ENCODE measurements around the gene GABBR2.
A peak's percentile ranks its signal among the peaks of the same experiment; 100 is the strongest.

GABBR2 gene

DNA sequence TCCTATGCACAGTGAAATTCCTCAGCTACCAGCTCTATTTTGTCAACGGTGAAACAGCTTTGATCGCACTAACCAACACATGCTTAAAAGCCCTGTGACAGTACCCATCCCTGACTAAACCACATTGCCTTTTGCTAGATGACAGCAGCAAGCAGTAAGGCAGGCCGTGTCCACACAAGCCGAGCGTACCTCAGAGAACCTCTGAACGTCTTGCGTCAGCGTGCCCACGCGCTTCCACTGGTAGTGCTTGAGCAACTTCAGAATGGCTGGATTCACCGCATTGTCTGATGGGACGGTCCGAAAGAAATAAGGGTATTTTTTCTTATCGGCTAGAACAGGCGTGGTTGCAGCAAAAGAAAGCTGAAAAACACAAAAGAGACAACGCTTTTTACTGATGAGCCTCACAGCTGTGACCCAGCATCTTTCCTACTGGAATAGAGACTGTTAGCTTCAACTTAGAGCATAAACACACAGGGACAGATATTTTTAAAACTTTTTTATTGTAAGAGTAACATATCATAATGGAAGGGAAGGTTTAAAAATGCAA, 167.0 kb downstream of the GABBR2 start:
- DNase-seq (ENCODE audit: low spot score): no peak

DNA sequence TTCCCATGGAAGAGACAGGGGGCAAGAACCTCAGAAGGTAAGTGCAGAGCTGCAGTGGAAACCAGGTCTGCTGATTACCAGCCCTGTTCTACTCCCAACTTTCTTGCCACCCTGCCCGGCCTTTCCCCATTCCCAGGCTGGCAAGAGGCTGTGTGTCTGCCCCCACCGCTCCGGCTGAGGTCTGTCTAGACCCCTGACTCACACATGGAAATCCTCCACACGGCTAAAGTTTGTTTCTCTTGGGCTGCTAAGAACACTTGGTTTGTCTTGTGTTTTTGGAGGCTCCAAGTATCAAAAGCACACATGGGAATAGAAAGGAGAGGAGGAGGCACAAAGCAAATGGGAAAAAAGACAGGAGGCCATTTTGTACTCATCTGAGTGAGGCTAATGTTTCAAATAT, 168.3 kb downstream of the GABBR2 start:
- DNase-seq (ENCODE audit: low spot score): no peak

DNA sequence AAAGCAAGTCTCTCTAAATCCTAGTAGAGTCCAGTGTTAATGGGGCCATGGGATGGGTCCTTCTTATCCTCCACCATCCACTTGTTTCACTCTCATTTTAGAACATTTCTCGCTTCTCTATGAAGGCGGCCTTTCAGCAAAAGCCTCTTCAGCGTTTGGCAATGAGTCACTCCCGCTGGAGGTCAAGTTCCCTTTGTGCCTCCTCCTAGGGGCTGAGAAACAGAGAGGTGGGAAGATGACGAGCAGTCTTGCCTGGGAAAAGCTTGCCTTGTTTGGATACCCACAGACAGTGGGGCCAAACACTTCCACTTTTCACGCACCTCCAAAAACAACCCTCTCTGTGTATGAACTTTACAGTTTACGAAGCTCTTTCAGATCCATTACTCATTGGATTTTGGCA, 168.8 kb downstream of the GABBR2 start:
- DNase-seq (ENCODE audit: low spot score): no peak

DNA sequence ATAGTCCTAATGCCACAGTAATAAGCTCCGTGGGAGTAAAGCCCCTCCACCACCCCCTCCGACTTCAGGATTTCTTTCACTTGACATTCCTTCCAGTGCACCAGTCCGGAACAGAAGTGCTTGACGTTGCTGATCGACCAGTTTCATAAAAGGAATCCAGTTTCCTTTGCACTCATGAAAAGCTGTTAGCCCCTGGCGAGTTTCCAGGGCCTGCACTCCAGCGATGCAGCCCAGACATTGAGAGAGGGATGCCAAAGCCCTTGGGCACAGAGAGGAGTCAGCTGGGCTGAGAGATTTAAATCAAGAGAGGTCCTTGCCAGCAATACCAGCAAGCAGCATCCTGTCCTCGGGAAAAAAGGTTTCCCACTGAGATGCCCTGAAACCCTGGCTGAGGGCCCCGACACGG, 170.1 kb downstream of the GABBR2 start:
- DNase-seq (ENCODE audit: low spot score): peak; percentile 52

DNA sequence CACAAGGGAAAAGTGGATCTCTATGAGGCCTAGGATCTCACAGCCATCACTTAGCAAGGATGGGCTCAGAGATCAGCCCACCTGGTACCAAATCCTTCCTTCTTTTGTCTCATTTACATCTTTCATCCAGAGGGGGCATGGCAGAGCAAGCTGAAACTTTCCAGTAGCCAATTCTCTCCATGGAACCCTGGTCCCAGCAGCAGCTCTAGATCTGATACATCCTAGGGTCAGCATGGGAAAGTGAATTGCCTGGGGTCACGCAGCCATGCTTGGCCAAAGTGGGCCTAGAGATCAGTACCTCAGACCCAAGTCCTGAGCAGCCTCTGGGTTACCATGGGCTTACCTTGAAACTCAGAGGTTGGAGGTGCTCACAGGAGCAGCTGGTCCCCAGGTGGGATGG, 170.5 kb downstream of the GABBR2 start:
- no peak for DNase-seq (ENCODE audit: low spot score)

DNA sequence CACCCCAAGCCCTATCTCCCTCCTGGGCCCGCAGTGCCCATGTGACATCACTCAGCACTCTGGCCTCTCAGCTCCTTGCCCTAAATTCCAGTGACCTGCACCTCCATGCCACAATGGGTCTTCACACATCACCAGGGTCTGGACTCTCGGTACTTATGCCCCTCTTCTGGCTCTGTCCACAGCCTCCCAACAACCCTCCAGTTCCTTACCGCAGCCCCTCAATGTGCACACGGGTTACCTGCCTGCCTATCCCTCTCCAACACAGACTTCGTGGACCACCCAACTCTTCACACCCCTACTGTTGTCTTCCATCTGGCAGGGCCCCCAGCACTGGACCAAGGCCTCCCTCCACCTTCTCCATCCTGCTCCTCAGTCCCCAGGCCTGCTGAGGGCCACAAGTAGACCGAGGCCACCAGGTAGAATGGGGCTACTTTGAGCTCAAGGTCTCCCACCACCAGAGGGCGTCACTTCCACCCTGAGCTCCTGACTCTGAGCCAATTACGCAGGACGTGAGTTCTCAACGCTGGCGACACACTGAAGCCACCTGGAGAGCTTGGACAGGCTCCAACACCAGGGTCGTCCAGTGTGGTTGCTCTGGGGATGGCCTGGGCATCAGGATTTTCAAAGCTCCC, 172.1 kb downstream of the GABBR2 start:
- no peak for DNase-seq (ENCODE audit: low spot score)

DNA sequence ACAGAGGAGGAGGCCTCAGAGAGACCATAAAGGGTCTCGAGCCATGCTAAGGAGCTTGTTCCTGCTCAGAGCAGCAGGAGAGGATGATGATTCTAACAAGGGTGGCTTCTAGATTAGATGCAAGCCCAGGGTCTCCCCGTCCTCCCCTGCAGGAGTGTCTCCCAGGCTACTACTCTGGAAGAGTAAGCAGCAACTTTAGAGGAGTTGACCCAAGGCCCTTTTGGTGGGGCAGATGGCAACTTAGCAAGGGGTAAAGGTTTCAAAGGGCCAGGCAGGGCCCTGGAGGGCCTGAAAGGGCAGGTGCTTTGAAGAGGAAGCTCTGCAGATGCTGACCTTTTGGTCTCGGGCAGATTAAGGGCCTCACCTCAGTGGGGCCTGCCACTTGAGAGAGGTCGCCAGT, 174.9 kb downstream of the GABBR2 start:
- DNase-seq (ENCODE audit: low spot score): no peak

DNA sequence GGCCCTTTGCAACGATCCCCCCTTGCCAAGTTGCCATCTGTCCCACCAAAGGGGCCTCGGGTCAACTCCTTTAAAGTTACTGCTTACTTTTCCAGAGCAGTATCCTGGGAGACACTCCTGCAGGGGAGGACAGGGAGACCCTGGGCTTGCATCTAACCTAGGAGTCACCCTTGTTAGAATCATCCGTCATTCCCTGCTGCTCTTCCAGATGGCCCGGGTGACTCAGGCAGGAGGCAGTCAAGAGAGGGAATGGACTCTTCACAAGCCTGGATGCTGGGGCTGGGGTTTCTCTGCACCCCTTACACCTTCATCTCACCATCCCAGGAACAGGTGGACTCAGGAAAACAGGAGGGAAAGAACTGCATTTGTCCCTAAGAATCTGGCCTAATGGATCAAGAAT, 175.6 kb downstream of the GABBR2 start:
- no peak for DNase-seq (ENCODE audit: low spot score)

DNA sequence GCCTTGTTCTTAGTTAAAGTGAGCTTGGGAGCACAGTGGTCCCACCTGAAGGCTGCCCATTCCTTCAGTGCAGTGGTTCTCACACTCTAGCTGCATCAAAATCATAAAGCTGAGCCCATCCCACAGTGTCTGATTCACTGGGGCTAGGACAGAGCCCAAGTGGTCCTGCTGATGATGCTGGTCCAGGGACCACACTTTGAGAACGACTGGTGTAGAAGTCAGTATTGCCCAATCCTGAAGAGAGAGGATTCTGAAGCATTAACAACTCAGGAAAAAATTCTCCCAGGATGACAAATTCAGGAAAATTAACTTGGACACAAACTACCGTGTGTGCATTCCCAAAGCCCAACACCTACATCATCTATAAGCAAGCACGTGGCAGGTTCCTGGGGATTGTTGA, 176.2 kb downstream of the GABBR2 start:
- DNase-seq (ENCODE audit: low spot score): no peak

DNA sequence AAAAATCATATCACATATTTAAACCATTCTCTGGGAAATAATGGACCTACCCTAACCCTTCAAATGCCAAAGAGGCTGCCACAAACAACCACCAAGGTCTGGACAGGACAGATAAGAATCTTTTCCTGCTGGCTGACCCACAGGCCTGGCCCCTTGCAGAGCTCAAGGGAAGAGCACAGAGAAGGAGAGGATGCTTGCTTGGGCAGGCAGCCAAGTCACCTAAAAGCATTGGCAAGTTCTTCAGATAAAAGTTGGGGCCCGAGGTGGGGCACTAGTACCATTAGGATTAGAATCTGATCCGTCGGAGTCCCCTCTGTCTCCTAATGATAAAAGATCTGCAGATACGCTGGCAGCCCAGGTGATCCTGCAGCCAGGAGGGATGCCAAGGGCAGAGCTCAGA, 176.6 kb downstream of the GABBR2 start:
- no peak for DNase-seq (ENCODE audit: low spot score)

DNA sequence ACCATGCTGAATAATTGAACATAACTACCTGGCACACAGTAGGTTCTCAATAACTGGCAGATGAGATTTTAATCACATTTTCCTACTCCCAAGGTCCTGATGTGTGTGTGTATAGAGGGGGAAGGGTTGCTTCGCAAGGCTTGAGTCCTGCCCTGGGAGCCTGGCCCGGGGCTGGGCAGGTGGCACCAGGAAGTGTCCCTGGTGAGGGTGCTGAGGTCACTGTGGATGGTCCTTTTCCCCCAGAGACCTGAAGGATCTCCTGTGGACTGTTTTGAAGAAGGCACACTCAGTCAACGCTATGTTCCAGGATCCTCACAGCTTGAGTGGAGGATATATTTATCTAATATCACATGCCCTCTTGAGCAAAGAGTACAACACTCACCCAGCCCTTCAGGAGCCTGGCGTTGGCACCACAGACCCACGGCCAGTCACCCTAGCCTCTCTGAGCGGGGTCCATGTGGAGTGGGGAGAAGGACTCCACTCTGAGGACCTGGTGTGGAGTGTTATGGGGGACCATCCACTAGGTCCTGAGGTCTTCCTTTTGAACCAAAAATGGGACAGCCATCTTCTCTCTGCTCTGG, 177.8 kb downstream of the GABBR2 start:
- no peak for DNase-seq (ENCODE audit: low spot score)

DNA sequence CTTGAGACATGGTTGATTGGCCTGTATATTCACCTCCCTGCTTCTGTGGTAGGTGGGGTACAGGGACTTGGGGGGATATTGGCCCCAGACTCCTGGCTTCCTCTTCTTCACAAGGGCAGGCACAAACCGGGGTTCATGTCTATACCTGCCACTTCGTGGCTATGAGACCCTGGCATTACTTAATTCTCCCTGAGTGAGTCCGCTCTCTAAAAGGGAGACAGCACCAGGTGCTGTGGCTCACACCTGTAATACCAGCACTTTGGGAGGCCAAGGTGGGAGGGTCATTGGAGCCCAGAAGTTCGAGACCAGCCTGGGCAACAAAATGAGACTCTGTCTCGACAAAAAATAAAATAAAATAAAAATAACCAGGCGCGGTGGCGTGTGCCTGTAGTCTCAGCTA, 178.5 kb downstream of the GABBR2 start:
- DNase-seq (ENCODE audit: low spot score): no peak

DNA sequence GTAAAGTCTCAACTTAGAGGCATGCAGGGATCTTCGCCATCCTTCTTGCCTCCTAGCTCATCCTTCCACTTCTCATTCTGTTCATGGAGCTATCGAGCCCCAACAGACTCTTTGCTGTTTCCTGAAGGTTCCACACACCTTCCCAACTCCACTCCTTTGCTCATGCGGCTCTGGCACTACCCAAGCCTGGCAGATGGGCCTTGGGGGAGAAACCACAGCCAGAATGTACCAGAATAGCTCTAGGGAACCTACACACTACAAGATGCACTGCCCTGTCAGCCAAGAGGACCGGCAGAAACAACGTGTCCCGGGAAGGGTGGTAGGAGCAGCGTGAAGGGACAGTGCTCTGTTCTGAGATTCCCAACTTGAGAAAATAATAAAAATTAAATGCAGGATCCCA, 178.9 kb downstream of the GABBR2 start:
- DNase-seq (ENCODE audit: low spot score): no peak

DNA sequence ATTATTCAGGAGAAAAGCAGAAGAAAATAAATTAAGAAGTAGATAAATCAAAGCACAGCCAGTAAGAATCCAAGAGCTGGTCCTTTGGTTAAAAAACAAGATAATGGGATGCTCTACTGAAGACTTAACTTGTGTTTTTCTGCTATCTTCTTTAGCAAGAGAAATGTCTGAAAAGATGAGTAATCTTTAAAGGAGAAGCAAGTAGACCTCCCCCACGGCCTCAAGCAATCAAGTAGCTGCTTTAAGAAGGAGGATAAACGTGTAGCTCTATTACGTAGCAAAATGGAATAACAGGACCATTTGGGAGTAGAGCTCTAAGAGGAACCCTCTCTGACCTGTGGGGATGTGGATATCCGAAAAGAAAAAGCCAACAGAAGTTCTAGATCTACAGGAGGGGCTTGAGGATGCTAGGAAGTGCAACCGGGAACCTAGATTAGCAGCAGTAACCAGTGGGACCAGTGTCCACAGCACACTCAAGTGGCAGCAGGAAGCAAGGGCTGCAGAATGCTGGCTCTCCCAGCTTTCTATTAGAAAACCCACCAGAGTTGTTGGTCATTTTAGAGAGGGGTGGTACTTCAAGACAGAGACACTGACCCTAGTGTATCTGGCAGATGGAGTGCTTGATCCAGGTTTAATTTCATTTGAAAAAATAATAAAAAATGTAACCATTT, 185.4 kb downstream of the GABBR2 start:
- peak; percentile 37 for DNase-seq (ENCODE audit: low spot score)

DNA sequence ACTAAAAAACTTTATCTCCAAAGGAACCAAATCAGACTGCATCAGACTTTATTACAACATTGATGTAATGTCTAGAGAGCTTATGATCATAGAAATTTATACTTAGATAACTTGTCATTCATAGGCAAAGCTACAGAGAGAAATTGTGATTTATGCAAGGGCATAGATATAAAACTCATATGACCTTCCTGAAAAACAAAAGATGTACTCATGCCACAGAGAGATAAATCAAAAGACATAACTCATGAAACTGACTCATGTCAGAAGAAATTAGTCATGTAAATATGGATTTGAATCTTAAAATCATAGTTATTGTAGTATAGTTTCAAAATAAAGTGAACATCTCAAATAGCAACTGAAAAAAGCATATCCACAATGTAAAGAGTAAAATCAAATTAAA, 186.2 kb downstream of the GABBR2 start:
- DNase-seq (ENCODE audit: low spot score): no peak

DNA sequence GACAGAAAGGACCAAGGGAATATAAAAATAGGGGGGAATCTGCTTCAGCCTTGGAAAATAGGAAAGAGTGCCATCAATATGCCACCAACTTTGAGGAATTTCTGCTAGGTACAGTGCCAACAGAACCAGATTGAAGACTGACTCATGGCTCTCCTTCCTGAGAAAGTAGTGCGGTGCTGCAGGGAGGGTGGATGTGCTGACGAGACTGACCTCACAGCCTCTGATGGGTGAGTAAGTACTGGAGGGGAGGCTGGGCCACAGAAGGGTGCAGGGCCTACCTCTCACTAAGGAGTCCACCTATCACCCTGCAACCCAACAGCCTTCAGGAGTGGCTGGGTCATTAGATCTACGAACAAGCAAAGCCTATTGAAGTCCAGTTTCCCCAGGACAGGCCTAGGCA, 187.6 kb downstream of the GABBR2 start:
- peak; percentile 66 for DNase-seq (ENCODE audit: low spot score)

DNA sequence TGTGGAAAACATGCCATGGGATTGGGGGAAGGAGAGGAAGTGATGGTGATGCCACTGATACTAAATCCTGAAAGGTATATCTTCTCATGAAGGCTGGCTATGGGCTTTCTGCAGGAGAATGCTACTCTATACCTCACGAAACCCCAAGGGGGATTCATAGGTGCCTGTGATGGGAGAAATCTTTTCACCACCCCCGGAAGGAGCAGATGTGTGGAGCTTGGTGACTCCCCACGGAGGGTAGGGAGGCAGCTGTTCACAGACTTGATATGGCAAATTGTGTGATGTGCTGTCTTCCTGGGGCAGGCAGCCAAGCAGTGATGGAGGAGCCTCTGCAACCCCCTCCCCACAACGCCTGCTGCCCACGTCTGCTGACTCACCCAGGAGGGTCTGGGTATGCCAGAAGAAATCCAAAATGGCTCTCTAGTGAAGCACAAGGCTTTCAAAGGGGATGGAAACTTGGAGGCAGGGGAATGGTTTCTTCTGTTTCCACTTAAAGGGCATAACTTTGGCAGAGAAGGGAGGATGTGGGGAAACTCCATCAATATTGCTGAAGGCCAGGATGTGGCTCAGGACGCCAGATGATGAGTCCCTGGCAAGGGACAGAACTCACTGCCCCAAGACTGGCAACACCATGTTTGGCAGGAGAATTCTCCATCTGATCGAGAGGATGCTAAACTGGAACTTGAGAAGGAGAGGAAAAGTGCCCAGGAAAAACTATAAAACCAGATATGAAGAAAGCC, 188.3 kb downstream of the GABBR2 start:
- no peak for DNase-seq (ENCODE audit: low spot score)

DNA sequence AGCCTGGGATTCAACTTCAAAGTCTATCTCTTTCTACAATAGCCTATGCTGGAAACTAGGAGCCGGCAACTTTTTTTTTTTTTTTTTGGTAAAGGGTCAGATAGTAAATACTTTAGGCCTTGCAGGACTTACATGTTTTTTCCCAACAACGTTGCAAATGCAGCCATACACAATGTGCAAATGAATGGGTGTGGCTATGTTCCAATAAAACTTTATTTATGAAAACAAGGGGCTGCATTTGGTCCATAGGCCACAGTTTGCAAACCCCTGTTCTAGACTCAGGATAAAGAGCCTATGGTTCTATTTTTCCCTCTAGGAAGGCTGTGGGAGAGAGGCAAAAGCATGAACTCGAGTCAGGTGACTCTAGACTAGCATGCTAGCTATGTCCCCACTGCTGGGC, 189.1 kb downstream of the GABBR2 start:
- no peak for DNase-seq (ENCODE audit: low spot score)

DNA sequence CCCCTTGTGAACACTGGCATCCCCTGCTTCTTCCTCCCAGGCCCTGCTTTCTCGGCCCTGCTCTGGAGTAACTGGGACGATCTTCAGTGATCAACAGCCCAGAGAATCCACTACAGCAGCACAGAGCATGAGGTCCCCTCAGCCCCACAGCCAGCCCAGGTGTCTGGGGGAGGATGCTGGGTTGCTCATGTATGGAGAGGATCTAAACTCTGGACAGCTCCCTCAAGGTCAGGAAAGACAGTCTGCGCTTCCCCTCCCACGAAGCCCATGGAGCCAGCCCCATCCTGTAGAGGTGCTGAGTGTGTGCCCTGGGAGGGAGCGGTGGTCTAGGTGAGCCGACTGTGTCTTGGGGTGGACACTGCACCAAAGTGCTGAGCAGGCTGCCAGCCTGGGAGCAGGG, 190.2 kb downstream of the GABBR2 start:
- no peak for DNase-seq (ENCODE audit: low spot score)

DNA sequence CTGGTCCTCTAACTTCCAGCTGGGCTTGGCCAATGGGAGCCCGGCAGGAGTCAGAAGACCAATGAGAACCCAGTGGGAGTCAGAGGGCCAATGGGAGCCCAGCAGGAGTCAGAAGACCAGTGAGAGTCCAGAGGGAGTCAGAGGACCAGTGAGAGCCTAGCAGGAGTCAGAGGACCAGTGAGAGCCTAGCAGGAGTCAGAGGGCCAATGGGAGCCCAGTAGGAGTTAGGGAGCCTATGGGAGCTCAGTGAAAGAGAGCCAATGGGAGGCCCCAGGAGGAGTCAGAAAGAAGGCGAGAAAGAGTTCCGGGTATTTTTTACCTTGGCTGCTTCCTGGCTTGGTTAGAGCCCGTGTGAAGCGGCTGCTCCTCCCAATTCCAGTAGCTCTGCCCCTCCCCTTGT, 191.0 kb downstream of the GABBR2 start:
- no peak for DNase-seq (ENCODE audit: low spot score)

DNA sequence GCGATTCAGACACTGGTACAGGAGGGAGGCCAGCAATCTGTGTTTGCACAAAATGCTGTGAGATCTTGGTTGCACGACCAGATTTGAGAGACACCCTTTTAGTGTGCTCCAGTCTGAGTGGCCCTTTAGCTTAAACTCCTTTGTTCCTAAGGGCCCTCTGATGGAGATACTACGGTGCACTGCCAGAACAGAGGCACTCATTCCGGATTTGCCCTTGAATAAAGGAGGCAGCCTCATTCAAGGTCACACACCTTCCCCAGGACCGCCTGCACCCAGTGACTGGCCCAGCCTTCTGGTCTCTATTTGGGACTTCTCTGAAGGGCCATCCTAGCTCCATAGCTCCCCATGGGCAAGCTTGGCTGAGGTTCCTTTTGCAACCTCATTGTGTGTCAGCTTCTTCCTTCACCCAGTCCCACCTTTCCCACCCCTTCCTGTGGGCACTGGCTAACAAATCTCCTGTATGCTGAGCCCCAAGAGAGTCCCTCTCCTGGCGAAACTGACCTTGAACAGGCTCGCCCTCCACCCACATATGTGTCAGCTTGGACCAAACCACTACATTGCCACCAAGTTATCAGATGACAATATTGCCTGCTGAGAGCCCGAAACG, 191.7 kb downstream of the GABBR2 start:
- DNase-seq (ENCODE audit: low spot score): no peak

DNA sequence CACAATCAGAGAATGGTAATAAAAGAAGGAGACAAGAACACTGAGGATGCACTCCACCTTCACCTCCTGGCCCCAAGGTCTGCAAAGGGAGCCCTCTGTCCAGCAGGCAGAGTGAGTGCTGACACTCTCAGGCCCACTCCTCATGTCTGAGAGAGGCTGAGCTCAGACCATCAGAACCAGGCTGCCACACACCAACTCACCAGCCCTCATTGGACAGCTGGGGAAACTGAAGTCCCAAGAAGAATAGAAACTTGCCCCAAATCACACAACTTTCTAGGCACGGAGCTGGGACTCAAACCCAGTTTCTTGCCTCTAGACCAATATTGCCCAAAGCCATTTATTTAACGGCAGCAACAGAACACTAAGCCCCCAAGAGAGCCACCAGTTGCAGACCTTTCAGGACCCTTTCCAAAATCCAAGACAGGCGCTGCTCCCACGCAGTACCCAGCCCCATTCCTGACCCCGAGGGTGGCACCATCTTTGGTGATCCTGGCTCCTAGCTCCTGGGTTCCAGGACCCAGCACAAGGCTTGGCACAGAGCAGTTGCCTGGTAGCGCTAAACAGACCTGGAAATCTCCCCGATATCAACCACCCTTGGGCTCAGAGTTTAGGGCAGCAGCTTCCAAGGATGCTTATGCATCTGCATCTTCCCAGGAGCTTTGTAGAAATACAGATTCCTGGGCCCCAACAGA, 192.4 kb downstream of the GABBR2 start:
- DNase-seq (ENCODE audit: low spot score): no peak
